A673 (cell line): ENCODE data around the gene BCL2. TPM values are rescaled to one million over a fixed set of nuclear protein-coding genes. Genes with fewer than 3 reads are reported as not detected.

Experiments used
- BruUV-seq: library from RNA; stranded (reverse); fragments of 400-500 nt; replicated peaks from 2 replicates; lab custom pipeline; 2021; lab: Mats Ljungman, UMichigan
- CTCF ChIA-PET: fragments of 300-600 bp; sonication (Branson Sonifier 250); formaldehyde crosslinking; loops from one replicate; lab custom pipeline; 2022; ENCODE audit warnings: antibody characterized with exemption; lab: Charles Lee
- POLR2A ChIA-PET: fragments of 300-600 bp; sonication (Branson Sonifier 250); formaldehyde crosslinking; loops from one replicate; lab custom pipeline; 2022; ENCODE audit warnings: antibody characterized with exemption; ENCODE audit not compliant: low non-redundant PET; lab: Charles Lee
- DNase-seq: peaks from one replicate; pipeline ENCODE4 v3.0.0-alpha.2; 2015; ENCODE audit warnings: low spot score
- H3K27ac ChIP-seq: fragments of 200-600 bp; sonication (generic); 2 replicates; pipeline ENCODE4 v1.5.1; 2016; ENCODE audit warnings: mixed run types, low read depth, mild to moderate bottlenecking, mixed read lengths, antibody characterized with exemption, low read length; ENCODE audit not compliant: poor library complexity, severe bottlenecking
- H3K27me3 ChIP-seq: fragments of 200-600 bp; sonication (generic); replicated peaks from 2 replicates; pipeline ENCODE4 v1.6.1; 2017; ENCODE audit warnings: mixed run types, low read depth, mild to moderate bottlenecking, mixed read lengths, antibody characterized with exemption, low read length; ENCODE audit not compliant: insufficient read depth, poor library complexity
- H3K36me3 ChIP-seq: fragments of 200-600 bp; sonication (generic); 2 replicates; pipeline ENCODE4 v1.6.1; 2016; ENCODE audit warnings: mixed run types, mild to moderate bottlenecking, mixed read lengths, antibody characterized with exemption, low read length; ENCODE audit not compliant: insufficient read depth, poor library complexity, severe bottlenecking
- H3K4me1 ChIP-seq: fragments of 200-600 bp; sonication (generic); 2 replicates; pipeline ENCODE4 v1.6.1; 2017; ENCODE audit warnings: mixed run types, mild to moderate bottlenecking, mixed read lengths, antibody characterized with exemption, low read length; ENCODE audit not compliant: insufficient read depth, poor library complexity, severe bottlenecking
- H3K4me3 ChIP-seq: fragments of 200-600 bp; sonication (generic); 2 replicates; pipeline ENCODE4 v1.5.1; 2016; ENCODE audit warnings: low read depth, mixed run types, mild to moderate bottlenecking, mixed read lengths, low read length; ENCODE audit not compliant: poor library complexity, severe bottlenecking
- H3K9me3 ChIP-seq: fragments of 200-600 bp; sonication (generic); 2 replicates; pipeline ENCODE4 v1.6.1; 2016; ENCODE audit warnings: mixed run types, low read depth, mild to moderate bottlenecking, mixed read lengths, antibody characterized with exemption, low read length; ENCODE audit not compliant: poor library complexity, severe bottlenecking
- EZH2 ChIP-seq: fragments of 200-600 bp; sonication (generic); IDR thresholded peaks from 2 replicates; pipeline ENCODE4 v1.6.1; 2017; ENCODE audit warnings: borderline replicate concordance, low read depth, mild to moderate bottlenecking, mixed read lengths, antibody characterized with exemption, low read length; ENCODE audit not compliant: poor library complexity, severe bottlenecking
- intact Hi-C: fragments of 100-400 bp; cut with micrococcal nuclease; formaldehyde crosslinking; loops from one replicate; pipeline ENCODE4 v1.10.0; 2022; ENCODE audit not compliant: unreplicated experiment
- total RNA-seq: library from RNA; stranded (reverse); gene quantifications from 2 replicates; pipeline ENCODE4 v1.2.3, GENCODE V29; 2021
- TF ChIP-seq, protein P1 (sequence below): fragments of 300-800, 200-600 bp; sonication (generic); conservative IDR thresholded peaks from 2 replicates; pipeline ENCODE4 v1.5.1; 2017; ENCODE audit warnings: low read depth, mild to moderate bottlenecking, antibody characterized with exemption, low read length, moderate library complexity, mixed read lengths

The BCL2 gene
- total RNA-seq, 1 experiment from 2014 or later: 24.9 TPM

GRCh38 chr18:63245600-63245999 is 74.0 kb downstream of the BCL2 start:
- no peak for TF ChIP-seq EZH2
- TF ChIP-seq, protein P1, sequence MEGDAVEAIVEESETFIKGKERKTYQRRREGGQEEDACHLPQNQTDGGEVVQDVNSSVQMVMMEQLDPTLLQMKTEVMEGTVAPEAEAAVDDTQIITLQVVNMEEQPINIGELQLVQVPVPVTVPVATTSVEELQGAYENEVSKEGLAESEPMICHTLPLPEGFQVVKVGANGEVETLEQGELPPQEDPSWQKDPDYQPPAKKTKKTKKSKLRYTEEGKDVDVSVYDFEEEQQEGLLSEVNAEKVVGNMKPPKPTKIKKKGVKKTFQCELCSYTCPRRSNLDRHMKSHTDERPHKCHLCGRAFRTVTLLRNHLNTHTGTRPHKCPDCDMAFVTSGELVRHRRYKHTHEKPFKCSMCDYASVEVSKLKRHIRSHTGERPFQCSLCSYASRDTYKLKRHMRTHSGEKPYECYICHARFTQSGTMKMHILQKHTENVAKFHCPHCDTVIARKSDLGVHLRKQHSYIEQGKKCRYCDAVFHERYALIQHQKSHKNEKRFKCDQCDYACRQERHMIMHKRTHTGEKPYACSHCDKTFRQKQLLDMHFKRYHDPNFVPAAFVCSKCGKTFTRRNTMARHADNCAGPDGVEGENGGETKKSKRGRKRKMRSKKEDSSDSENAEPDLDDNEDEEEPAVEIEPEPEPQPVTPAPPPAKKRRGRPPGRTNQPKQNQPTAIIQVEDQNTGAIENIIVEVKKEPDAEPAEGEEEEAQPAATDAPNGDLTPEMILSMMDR: no peak
- no peak for DNase-seq
- ChIA-PET POLR2A (no interaction called here), CTCF (no interaction called here)
- no peaks in the 10 kb centered on the region for H3K27me3 ChIP-seq
- BruUV-seq: no TSS peak
- H3K4me1 ChIP-seq: peaks cover 7% of the 10 kb centered on the region
- intact Hi-C loops: no loop called here
- H3K27ac ChIP-seq: no peak overlapping the region
- no peak overlapping the region for H3K4me3 ChIP-seq
- H3K9me3 ChIP-seq: no peaks in the 10 kb centered on the region
- no peaks in the 10 kb centered on the region for H3K36me3 ChIP-seq

DNA sequence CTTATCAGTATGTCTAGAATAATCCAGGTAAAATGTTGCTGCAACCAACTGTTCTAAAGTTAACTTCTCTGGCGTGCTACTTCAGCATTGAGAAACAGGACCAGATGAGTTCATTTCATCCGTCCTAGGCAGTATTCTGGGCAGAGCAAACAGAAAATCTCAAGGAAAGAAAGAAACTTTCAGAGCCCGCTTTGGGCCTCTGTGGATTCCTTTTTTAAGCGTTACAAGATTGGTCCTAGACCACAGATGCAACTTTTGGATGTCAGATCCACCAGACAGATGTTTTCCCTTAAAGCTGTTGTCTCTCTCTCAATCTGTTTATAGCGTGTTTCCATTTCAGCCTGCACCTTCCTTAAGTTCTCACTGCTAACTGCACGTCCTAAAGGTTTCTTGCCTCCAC is 75.0 kb downstream of the BCL2 start:
- no peak for DNase-seq
- peaks cover under 1% of the 10 kb centered on the region for H3K4me1 ChIP-seq
- H3K4me3 ChIP-seq: no peak overlapping the region
- H3K36me3 ChIP-seq: no peaks in the 10 kb centered on the region
- no peak overlapping the region for H3K27ac ChIP-seq
- POLR2A ChIA-PET: no interaction called here
- BruUV-seq: no TSS peak
- TF ChIP-seq EZH2: no peak
- TF ChIP-seq, protein P1: no peak
- H3K9me3 ChIP-seq: no peaks in the 10 kb centered on the region
- intact Hi-C loops: no loop called here
- no peaks in the 10 kb centered on the region for H3K27me3 ChIP-seq
- CTCF ChIA-PET: no interaction called here

GRCh38 chr18:63241760-63242159 is 77.8 kb downstream of the BCL2 start:
- ChIA-PET POLR2A (no interaction called here), CTCF (no interaction called here)
- Histone ChIP-seq H3K27me3 (no peaks in the 10 kb centered on the region), H3K27ac (no peak overlapping the region), H3K4me1 (peaks cover 15% of the 10 kb centered on the region), H3K36me3 (no peaks in the 10 kb centered on the region), H3K4me3 (no peak overlapping the region), H3K9me3 (no peaks in the 10 kb centered on the region)
- DNase-seq: no peak
- no TSS peak for BruUV-seq
- intact Hi-C loops: no loop called here
- no peak for TF ChIP-seq EZH2
- TF ChIP-seq, protein P1: no peak
